ENCODE measurements around the gene EVX2.

- no peak for TF ChIP-seq SP1 (IDR thresholded peaks at IDR 0.05)
- no peak for TF ChIP-seq NFRKB (IDR thresholded peaks at IDR 0.05)
- TF ChIP-seq SUZ12 (IDR thresholded peaks at IDR 0.05), result no peak
Measured at GRCh38 chr2:176102309-176102866, 18.6 kb upstream of the EVX2 start.

Measured in HEK293T (cell line).